Stimulated activated CD8-positive, alpha-beta memory T cell treated with anti-CD3 and anti-CD28 coated beads, Interleukin-2, amount 100 ng/mL, for 48 hours (primary cell): ENCODE measurements around the gene KATNA1.
A peak's percentile ranks its signal among the peaks of the same experiment; 100 is the strongest.
"Not testable (repeated sequence)": the region's sequence is repeated elsewhere in the genome, so short reads cannot be mapped to it uniquely, and the experiment has no call there.

Source experiments
- DNase-seq, 2 donors: peaks; one replicate each; pipeline ENCODE4 v3.0.0-alpha.2; 2020; ENCODE audit warnings: low read depth in 2 of 2

The KATNA1 gene

DNA sequence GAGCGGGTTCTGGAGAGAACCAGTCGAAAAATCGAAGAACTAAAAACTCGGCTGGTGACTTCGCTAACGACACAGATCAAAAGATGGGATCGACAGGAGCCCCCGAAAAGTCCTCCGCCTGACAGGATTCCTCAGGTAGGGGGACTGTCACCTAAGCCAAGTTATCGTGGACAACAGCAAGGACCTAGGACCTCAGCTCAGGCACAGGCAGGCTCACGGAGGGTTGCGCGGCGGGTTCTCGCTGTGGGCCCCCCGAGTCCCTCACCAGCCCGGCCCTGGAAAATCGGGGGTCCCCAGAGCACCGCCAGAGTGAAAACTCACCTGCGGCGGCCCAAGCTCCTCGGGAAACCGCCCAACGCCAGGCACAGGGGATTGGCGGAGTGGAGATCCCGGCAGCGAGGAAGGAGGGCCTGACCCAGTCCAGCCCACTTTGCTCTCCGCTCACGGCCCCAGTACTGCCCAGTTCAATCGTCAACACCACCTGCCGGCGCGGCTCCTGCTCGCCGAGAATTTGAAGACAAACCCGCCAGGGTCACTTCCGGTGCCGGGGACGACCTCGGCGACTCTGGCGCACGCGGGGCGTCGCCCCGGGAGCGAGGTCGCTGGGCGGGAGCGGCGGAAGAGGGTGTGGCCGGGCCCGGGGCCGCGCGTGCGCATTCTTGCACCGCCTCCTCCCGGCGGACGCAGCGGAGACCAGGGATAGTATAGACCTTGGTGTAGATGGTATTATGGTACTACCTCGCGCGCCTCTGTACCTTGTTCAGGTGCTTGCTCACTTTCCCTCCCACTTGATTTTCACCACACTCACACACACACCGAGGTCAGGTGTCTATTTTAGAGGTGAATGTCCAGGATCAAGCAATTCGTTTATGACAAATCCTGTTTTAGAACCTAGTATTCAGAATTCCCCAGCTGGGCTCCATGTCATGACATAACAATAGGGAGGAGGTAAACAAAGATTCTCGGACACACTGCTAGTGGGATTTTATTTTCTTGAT lies at the start of gene KATNA1:
Gene KATNA1 (minus strand): TSS at position 567 of the 998 bp plus-strand sequence. CDS start 10,167 bp downstream, outside the sequence.
- peak; percentile 85 to 88 for DNase-seq

GRCh38 chr6:149698175-149698574 lies 49.7 kb upstream of the KATNA1 start:
- DNase-seq: no peak

- no peak for DNase-seq
These were observed 48.4 kb upstream of the KATNA1 start for GRCh38 chr6:149696901-149697300.

DNA sequence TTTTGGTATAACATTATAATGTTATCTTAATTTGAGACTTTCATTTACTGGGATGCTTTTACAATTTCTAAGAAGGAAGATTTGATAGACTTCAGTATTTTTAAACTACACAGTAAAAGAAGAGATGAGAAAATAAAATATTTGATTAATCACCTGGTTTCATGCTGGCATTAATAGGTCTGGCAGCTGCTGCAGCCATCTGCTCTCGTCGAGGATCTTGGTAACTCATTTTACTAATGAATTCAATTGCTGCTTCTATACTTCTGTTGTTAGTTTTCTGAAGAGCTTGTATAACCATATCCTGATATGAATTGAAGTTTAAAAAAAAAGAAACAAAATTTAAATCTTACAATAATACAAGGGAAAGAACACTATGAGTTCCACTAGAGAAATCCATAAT lies 46.4 kb upstream of the KATNA1 start:
- no peak for DNase-seq

- DNase-seq: no peak
These were observed 42.7 kb upstream of the KATNA1 start for GRCh38 chr6:149691201-149691600.

DNA sequence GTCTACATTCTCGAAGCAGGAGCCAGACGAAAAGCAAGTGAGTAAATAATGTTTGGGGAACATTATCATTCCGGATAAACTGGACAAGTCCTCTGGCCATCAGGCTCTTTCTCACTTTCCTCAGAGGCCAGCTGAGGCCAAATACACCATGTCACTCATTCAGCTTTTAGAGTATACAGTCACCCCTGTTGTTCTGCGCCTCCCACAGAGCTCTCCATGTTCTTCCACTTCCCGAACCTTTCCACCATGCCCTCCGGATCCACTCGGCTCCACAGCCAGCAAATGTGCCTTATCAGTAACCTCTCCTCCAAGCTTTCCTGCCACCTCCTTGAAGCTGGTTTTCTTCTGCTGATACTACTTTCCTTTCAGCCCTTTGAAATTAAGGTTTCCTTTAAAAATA lies 37.7 kb upstream of the KATNA1 start:
- no peak for DNase-seq

DNA sequence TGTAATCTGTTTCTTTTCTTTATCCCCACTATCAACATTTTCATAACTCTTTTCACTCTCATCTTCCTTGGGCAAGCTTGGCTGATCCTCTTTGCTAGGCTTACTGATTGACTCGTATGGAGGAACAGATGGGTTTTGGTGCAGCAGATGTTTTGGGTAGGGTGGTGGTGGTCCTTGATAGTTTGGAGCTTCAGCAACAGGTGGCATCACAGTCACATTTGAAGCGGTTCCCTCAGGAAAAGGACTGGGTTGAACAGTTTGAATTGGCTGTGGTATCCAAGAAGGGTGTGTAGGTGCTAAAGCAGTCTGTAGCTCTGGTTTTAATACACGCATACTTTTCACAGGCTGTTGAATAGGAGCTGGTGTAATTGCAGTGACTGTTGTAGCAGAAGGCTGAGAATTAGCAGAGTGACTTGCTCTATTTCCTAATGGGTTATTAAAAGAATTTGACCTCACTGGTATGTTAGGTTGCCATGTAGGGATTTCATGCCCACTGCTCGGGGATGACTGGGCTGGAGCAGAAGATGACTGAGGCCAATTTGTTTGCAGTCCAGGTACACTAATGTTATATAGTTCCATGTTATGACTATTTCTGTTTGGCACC lies 34.8 kb upstream of the KATNA1 start:
- DNase-seq: no peak

GRCh38 chr6:149681845-149682244 lies 33.3 kb upstream of the KATNA1 start:
- not testable (repeated sequence) for DNase-seq

- DNase-seq: no peak
These were observed 32.7 kb upstream of the KATNA1 start for GRCh38 chr6:149681209-149681608.

- DNase-seq: no peak
These were observed 32.0 kb upstream of the KATNA1 start for GRCh38 chr6:149680503-149680902.

DNA sequence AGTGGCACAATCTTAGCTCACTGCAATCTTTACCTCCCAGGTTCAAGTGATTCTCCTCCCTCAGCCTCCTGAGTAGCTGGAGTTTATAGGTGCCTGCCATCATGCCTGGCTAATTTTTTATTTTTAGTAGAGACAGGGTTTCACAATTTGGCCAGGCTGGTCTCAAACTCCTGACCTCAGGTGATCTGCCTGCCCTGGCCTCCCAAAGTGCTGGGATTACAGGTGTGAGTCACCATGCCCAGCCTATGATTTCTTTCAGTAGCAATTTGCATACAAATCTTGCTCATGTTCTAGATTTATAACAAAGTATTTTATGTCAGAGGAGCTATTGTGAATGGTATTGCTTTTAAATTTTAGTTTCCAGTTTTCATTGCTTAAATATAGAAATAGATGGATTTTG lies 23.8 kb upstream of the KATNA1 start:
- not testable (repeated sequence) for DNase-seq

DNA sequence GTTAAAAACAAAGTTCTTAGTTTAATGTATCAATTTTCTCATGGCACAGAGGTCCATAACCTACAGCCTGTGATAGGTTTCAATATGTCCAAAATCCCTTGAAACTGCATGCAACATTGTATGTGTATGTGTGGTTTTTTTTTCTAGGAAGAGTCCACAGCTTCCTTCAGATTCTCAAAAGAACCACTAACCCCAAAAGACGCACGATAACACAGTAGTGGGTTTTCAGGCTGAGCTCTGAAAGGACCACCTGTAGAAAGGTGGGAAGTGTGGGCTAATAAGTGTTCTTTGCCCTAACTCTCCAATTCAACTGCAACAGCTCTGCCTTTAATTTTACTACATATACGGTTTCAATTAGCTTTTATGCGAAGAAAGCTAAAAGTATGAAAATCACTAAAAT lies 11.5 kb upstream of the KATNA1 start:
- no peak for DNase-seq

DNA sequence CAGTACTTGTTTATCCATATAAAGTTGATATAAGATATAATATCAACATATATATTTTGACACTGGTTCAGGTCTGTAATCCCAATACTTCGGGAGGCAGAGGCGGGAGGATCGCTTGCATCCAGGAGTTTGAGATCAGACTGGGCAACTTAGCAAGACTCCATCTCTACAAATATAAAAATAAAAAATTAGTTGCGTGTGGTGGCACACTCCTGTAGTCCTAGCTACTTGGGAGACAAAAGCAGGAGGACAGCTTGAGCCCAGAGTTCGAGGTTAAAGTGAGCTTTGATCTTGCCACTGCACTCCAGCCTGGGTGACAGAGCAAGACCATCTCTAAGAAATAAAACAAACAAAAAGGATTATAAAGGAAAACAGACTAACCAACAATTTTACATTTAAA lies 8.9 kb upstream of the KATNA1 start:
- no peak for DNase-seq

DNA sequence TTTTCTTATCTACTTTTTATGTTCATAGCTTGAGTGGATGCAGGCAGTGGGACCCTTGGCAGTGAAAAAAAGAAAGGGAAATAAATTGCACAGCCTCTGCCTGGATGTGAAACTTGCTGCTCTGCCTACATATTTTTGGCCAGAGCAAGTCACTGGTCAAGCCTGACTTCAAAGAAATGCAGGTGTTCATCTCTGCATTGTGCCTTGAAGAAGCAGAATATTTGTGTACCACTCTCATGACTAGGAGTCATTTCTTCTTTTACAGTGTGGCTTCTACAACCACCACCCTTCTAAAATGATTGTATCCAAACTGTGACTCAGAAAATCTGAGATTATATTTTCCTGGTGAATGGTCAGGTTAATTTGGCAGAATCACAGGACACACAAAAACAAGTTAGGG lies 2.5 kb upstream of the KATNA1 start:
- no peak for DNase-seq

DNA sequence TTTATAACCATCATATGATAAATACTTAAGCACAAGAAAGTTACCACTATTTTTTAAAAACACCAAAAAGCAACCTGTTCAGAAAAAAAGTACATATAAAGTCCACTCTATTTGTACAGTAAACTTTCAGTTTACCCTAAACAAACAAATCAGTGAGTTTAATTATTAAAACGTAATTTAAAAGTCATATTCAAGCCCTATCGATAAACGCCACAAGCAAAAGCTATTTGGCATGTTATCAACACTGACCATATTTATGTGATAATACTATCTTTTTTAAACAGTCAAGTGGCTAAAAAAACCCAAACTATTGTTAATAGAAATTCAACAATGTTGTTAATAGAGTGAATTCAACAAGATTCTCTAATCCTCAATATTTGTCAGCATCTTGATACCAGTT lies 1.9 kb downstream of the KATNA1 start:
- DNase-seq: no peak

DNA sequence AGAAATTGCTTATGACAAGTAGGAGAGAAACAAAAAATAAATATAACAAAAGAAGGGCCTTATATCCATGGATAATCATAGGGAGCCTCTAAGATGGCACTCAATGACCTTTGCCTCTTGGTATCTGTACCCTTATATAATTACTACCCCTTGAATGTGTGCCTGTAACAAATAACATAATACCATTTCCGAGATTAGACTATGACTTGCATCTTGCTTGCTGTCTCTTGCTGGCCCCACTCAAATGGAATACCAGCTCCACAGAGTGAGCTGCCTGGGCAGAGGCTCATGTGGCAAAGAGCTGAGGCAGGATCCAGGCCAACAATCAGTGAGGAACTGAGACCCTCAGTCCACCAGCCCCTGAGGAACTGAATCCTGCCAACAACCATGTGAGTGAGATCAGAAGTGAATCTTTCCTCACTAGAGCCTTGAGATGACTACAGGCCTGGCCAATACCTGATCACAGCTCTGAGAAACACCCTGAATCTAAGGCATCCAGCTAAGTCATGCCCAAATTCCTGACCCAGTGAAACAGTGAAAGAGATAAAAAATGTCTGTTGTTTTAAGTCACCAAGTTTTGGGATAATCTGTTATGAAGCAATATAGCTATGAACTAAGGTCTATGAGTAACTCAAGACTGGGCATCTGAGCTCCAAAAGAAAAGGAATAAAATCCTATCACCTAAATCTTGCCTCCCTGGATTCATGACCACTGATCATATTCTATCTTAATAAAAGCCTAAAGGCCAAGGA lies 5.5 kb downstream of the KATNA1 start:
- no peak for DNase-seq

DNA sequence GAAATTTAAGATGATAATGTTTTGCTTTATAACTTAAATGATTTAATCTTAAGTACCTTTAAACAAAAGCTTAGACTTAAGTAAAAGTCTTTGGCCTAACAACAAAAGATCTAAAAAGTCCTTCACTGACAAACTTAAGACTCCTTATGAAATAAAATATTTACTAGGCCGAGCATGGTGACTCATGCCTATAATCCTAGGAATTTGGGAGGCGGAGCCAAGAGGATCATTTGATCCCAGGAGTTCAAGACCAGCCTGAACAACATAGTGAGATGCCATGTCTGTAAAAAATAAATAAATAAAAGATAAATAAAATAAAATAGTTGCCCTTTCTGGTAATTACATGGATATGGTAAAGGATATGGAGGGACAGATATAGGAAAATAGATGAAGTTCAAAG lies 12.4 kb downstream of the KATNA1 start:
- DNase-seq: no peak

- no peak for DNase-seq
These were observed 14.2 kb downstream of the KATNA1 start for GRCh38 chr6:149634315-149634714.

- no peak for DNase-seq
These were observed 19.5 kb downstream of the KATNA1 start for GRCh38 chr6:149628875-149629510.

DNA sequence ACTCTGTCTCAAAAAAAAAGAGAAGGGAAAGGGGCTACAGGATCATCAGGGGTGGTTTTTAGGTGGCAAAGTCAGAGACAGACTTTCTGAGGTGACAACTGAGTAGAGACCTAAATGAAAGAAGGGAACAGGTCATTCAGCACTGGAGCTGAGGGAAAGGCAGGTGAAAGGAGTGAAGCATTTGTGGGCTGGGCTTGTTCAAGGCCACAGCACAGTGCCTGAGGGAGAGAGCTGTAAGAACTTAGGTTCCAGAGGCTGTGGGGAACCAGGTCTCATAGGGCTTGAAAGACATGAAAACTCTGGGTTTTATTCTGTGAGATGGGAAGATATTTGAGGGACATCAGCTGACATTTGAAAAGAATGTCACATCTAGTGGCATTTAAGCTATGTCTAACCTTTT lies 20.8 kb downstream of the KATNA1 start:
- DNase-seq: no peak

DNA sequence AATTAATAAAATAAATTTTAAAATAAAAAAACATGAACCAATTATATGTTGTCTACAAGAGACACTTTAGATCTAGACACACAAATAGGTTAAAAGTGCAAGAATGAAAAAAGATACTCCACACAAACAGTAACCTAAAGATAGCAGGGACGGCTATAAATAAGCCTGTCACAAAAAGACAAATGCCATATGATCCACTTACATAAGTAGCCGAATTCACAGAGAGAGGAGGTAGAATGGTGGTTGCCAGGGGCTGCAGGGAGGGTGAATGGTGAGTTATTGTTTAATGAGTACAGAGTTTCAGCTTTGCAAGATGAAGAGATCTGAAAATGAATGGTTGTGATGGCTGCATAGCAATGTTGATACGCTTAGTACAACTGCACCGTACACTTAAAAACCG lies 32.7 kb downstream of the KATNA1 start:
- no peak for DNase-seq

GRCh38 chr6:149614337-149614736 lies 34.2 kb downstream of the KATNA1 start:
- no peak for DNase-seq
